Spleen (tissue), 7 donors: ENCODE measurements around the gene SHROOM4.

Experiments
- POLR2A ChIP-seq, 3 donors: fragments of 450-650 bp; IDR thresholded peaks; one replicate each; pipeline ENCODE4 v1.5.1; 2017; ENCODE audit warnings: antibody characterized with exemption in 3 of 3, mild to moderate bottlenecking in 1 of 3
- POLR2AphosphoS5 ChIP-seq, 3 donors: sonication (generic); formaldehyde crosslinking; IDR thresholded peaks; one replicate each; pipeline ENCODE4 v1.5.1; 2017; ENCODE audit warnings: antibody characterized with exemption in 3 of 3
- TF ChIP-seq, protein P1 (sequence below), 11 experiments: fragments of 200-600 bp in 7 of 11; fragments of 450-650 bp in 4 of 11; sonication (generic) in 4 of 11; IDR thresholded peaks in 8 of 11; conservative IDR thresholded peaks in 3 of 11; 1 replicate in 7 of 11; 2 replicates in 4 of 11; pipeline versions ENCODE4 v1.4.0 to v1.8.0; 2016 to 2021; ENCODE audit warnings: antibody characterized with exemption in 11 of 11, inconsistent platforms in 4 of 11, mild to moderate bottlenecking in 1 of 11
- donor health status: DM: no; HTN: no; CAD: no; lungs with moderate emphysema.
- donor health status: DM: no; HTN: no; CAD: no.
- donor health status: DM: no; HTN: no; CAD: no.

DNA sequence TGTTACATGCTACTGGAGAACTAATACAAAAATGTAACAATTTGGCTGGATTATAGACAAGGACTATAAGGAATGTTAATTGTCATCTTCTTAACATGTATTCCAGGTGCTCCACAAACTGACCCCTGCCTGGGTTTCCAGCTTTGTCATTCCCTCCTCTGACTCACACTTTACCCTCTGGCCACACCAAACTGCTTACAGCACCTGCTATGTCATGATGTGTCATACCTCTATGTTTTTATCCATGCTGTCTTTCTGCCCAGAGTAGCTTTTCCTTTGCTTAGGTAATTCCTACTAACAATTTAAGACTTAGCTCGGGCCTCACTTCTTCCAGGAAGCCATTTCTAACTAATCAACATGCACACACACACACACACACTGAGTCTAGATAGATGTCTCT is 14.0 kb upstream of the SHROOM4 start:
- TF ChIP-seq, protein P1, sequence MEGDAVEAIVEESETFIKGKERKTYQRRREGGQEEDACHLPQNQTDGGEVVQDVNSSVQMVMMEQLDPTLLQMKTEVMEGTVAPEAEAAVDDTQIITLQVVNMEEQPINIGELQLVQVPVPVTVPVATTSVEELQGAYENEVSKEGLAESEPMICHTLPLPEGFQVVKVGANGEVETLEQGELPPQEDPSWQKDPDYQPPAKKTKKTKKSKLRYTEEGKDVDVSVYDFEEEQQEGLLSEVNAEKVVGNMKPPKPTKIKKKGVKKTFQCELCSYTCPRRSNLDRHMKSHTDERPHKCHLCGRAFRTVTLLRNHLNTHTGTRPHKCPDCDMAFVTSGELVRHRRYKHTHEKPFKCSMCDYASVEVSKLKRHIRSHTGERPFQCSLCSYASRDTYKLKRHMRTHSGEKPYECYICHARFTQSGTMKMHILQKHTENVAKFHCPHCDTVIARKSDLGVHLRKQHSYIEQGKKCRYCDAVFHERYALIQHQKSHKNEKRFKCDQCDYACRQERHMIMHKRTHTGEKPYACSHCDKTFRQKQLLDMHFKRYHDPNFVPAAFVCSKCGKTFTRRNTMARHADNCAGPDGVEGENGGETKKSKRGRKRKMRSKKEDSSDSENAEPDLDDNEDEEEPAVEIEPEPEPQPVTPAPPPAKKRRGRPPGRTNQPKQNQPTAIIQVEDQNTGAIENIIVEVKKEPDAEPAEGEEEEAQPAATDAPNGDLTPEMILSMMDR (IDR thresholded peaks at IDR 0.05 in 8 of 11, conservative IDR thresholded peaks at IDR 0.05 in 3 of 11), result no peak
- TF ChIP-seq POLR2A (IDR thresholded peaks at IDR 0.05) (no peak), POLR2AphosphoS5 (IDR thresholded peaks at IDR 0.05) (no peak)
